NCI-H2227 treated with DMSO at 0.1 percent for 48 hours (cell line): ENCODE measurements around the gene SLC17A7.

Source experiments
- DNase-seq: peaks from one replicate; lab custom pipeline; 2025; lab: John Stamatoyannopoulos, UW

Gene SLC17A7

GRCh38 chr19:49427855-49428546 lies 13.3 kb downstream of the SLC17A7 start:
- no peak for DNase-seq

- no peak for DNase-seq
These were observed 14.0 kb downstream of the SLC17A7 start for GRCh38 chr19:49427339-49427738.

GRCh38 chr19:49425922-49426592 lies 15.3 kb downstream of the SLC17A7 start:
- no peak for DNase-seq

DNA sequence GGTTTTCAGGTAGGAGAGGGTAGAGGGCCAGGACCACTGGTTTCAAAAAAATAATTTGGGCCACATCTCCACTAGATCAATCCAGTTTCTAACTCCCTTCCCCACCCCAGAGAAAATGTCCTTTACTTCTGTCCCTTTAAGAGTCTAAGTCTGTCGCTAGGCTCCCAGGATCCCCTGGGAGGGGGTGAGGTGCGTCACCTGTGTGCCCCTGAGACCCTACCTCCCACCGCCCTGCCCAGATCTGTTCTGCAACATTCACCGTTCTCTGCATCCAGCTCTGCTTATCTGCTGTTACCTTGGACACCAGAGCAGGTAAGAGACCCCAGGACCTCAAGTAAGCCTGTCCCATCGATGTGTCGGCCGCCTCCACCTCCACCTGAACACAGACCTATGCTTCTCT lies 16.1 kb downstream of the SLC17A7 start, which contains the start of gene GFY:
Gene GFY (plus strand): TSS at position 211 of the 400 bp plus-strand sequence. CDS start 1,043 bp downstream, outside the sequence.
- DNase-seq = no peak

DNA sequence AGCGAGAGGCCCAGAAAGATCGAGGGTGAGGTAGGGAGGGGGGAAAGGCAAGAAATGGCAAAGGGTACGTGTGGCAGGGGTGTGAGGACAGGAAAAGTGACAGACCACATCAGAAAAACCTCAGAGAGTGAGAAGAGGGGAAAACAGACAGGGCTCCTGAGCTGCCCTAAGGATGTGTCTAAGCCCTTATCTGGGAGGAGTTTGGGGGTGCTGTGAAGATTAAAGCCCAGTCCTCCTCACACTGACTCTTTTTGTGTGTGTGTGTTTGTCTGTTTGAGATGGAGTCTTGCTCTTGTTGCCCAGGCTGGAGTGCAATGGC lies 17.4 kb downstream of the SLC17A7 start:
- no peak for DNase-seq

GRCh38 chr19:49423071-49423984 lies 18.0 kb downstream of the SLC17A7 start, which contains the start of gene PTH2:
Gene PTH2, minus strand, starts transcription at chr19:49423441. Its CDS starts 102 bp downstream, at chr19:49423339.
- DNase-seq = no peak

GRCh38 chr19:49422407-49423070 lies 18.8 kb downstream of the SLC17A7 start:
- peak; percentile 15 for DNase-seq

DNA sequence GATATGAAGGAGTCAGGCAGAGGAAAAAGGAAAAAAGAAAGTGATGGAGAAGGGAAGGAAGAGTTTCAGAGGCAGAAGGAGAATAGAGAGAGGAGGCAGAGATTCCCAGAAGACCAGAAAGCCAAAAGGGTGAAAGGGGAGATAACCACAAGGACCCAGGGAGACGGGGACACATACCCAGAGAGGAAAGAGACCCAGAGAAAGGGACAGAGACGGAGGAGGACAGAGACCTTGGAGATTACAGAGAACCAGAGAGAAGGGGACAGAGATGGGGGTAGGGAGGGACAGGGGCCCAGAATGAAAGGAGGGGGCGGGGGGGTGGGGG lies 19.5 kb downstream of the SLC17A7 start:
- DNase-seq = no peak

DNA sequence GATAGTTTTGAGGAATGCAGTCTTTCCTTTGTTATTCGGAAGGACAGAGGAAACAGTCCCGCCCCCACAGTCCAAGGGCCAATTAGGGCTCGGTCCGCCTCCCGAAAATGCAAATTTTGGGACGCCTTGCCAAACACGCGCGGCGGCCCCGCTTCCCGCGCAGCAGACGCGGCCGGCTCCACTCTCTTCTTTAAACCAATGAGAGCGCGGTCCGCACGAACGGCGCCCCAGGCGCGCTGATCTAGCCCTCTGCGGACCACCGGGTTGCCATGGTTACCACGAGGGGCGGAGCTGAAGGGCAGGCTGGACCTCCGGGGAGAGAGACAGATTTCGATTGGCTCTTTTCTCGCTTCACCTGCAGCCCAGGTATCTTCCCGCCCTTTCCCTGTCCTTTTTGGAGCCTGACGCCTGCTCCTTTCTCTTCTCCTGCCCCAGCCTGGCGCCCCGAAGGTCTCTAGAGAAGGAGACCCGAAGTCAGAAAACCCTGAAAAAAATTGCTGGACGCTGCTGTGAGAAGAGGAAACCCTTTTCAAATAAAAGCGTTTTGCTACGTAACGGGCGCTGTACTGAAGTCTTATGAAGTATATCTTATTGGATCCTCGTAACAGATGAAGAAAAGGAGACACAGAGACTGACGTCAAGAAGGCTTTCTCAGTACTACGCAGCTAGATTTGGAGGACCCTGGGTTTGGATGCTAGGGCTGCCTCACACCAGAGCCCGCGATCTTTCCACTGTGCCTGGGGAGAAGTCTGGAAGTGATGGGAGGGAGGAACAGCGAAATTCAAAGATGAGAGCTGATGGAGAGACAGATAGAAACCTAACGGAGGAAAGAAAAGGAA lies 20.1 kb downstream of the SLC17A7 start:
- DNase-seq = peak; percentile 78

GRCh38 chr19:49420227-49420626 lies 21.1 kb downstream of the SLC17A7 start:
- DNase-seq = no peak

GRCh38 chr19:49419173-49419572 lies 22.2 kb downstream of the SLC17A7 start:
- DNase-seq = no peak

GRCh38 chr19:49418511-49418910 lies 22.8 kb downstream of the SLC17A7 start:
- DNase-seq = no peak

DNA sequence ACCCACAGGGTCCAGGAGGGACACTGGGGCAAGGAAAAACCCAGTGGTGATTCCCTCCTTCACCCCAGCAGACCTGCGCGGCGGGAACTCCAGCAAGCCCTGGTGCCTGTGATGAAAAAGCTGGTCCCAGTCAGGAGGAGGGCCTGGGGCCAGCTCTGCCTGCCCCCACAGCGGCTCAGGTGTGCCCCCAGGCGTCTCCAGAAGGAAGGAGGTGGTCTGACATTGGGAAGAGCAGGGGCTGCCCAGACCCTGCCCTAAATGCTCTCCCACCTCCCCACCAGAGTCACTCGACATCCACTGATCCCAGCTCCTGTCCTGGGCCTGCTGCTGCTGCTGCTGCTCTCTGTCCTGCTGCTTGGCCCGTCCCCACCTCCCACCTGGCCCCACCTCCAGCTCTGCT lies 24.2 kb downstream of the SLC17A7 start:
- DNase-seq = no peak

- DNase-seq = no peak
These were observed 25.5 kb downstream of the SLC17A7 start for GRCh38 chr19:49415810-49416200.

- no peak for DNase-seq
These were observed 26.1 kb downstream of the SLC17A7 start for GRCh38 chr19:49415102-49415809.

DNA sequence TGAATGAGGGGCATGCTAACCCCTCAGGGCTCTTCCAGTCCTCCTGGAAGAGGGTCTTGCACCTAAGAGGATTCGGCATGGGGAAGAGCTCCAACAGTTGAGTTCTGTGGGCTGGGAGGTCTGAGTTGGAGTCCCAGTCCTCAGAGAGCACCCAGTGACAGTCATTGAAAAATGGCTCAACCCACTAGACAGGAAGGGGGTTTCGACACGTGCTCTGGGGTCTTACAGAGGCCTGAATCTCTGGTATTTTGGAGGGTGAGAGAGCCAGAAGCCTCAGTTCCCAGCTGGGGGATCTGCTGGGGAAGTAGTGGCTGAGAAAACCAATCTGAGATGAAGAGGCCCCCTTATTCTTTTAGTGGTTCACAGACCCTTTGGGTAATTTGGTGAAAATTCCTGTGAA lies 27.1 kb downstream of the SLC17A7 start:
- no peak for DNase-seq

- DNase-seq = no peak
These were observed 28.0 kb downstream of the SLC17A7 start for GRCh38 chr19:49413348-49413747.

- no peak for DNase-seq
These were observed 29.5 kb downstream of the SLC17A7 start for GRCh38 chr19:49411681-49412326.

GRCh38 chr19:49409441-49410029 lies 31.8 kb downstream of the SLC17A7 start:
- no peak for DNase-seq
